ENCODE data around the gene GNG12.

GRCh38 chr1:67761091-67761490 lies 72.2 kb downstream of the GNG12 start:
- TF ChIP-seq CTCF (conservative IDR thresholded peaks at IDR 0.05; ENCODE audit: low read length) (no peak), EZH2phosphoT487 (IDR thresholded peaks at IDR 0.05; ENCODE audit: borderline replicate concordance) (no peak)
